Stimulated activated CD8-positive, alpha-beta memory T cell treated with anti-CD3 and anti-CD28 coated beads, Interleukin-12 subunit alpha, Interleukin-12 subunit beta, amount 100 ng/mL, for 4 hours (primary cell): Measurements from ENCODE around the gene SLC16A13.
"Not testable (repeated sequence)": the region's sequence is repeated elsewhere in the genome, so short reads cannot be mapped to it uniquely, and the experiment has no call there.

Experiments used
- DNase-seq: peaks from one replicate; pipeline ENCODE4 v3.0.0-alpha.2; 2020; ENCODE audit warnings: low read depth

Gene SLC16A13

DNA sequence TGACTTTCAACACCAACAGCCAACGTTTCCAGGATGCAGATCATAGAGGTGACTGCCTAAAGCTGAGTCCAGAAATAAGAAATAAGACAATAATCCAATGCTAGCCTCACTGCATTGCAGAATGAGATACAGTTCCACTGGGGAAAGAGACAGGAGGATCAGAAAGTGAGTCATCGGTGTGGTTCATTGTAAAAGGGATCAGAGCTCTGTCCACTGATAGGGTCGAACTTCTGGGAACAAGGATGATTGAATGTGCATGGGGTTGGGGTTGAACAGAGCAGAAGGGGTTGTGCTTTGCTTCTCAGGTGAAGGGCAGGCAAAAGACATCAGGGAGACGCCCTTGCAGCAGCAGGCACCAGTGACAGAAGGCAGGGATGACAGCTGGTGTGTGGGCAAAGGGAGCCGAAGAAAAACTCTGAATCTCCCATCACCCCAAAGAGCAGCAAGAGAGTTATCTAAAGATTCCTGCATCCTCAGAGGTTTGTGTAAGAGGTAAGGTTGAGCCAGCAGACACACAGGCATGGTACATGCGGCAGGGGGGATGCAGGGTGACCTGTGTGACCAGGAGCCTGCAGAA, 27.8 kb downstream of the SLC16A13 start:
- DNase-seq: no peak

DNA sequence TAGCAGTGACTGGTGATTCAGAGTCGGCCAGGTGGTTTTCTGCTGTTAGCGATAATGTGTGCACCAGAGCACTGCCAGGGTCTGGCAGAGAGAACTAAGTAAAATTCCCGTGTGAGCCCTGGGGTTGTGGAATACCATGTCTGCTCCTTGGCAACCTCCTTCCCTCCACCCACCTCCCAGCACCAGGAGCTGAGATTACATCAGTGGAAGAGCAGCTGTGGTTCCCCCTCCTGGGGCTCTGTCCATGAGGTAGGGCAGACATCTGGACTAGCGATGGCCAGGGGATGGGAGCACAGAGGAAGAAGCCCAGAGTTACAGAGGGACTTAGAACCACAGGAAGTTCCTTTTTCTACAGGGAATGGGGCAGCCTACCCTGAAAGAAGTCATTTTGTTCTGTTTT, 28.4 kb downstream of the SLC16A13 start:
- no peak for DNase-seq

- no peak for DNase-seq
These were observed 31.4 kb downstream of the SLC16A13 start for GRCh38 chr17:7067198-7067597.

DNA sequence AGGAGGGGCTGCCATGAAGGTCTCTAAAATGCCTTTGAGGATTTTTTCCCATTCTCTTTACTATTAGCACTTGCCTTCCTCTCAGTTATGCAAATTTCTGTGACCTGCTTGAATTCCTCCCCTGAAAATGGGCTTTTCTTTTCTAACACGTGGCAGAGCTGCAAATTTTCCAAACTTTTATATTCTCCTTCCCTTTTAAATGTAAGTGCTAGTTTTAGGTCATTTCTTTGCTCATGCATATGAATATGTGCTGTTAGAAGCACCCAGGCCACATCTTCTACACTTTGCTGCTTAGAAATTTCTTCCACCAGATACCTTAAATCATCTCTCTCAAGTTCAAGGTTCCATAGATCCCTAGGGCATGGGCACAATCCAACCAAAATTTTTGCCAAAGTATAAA, 32.5 kb downstream of the SLC16A13 start:
- DNase-seq: no peak

DNA sequence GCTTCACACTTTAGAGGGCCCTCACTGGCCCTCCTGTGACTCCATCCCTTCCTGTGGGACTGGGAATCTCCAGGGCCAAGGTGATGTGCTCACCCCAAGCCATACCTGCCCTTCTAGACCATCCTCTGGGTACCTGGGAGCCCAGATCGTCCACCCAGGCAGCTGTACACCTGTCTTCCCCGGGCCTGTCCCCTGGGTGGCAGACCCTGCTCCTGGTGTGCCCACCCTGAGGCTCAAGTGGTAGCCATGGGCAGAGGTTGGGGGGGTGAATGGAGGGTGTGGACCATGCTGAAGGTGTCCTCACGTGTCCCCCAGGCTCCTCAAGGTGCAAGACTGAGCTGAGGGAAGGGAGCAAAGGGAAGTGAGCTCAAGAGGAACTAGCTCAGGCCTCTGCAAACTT, 34.9 kb downstream of the SLC16A13 start:
- no peak for DNase-seq

- DNase-seq: no peak
These were observed 36.6 kb downstream of the SLC16A13 start for GRCh38 chr17:7072406-7072805.

DNA sequence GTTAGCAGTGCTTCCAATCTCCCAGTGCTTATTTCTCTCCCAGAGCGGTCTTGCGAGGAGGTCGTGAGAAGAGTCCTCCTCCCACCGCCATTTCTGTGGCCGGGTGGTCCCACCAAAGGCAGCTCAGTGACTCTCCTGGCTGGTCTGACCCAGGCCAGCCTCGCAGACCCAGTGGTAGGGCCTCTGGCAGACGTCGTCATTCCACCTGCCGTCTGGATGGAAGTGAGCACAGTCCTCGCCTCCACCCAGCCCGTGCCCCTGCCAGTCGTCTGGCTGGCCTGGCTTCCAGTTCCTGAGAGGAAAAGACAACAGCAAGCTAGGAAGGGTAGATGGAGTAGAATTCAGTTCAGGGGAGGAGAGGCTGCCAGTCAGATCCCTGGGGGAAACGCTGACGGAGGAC, 39.1 kb downstream of the SLC16A13 start:
- DNase-seq: no peak

DNA sequence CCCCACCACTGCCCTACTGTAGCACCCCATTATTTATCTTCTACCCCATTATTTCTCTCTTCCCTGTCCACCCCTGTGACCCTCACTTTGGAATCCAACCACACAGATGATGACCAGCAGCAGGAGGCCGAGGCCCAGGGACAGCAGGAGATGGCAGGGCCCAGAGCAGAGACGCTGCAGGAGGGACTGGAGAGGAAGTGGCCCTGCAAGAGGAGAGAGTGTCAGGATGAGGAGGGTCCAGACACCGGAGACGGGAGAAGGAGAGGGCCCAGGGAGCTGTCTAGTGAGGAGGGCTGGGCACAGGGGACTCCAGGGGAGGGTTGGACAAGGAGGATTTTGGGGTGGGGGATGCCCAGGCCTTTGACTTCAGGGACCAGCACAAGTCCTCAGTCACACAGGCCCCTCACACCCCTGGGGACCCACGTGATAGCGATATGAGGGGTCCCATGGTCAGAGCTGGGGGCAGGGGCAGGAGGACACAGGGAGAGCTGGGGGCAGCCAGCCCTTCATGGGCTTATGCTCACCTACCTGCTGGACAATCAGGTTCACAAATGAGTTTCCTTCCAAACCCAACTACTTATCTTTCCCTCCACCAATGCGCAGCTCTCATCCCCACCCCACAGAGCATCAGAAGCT, 42.2 kb downstream of the SLC16A13 start:
- no peak for DNase-seq

DNA sequence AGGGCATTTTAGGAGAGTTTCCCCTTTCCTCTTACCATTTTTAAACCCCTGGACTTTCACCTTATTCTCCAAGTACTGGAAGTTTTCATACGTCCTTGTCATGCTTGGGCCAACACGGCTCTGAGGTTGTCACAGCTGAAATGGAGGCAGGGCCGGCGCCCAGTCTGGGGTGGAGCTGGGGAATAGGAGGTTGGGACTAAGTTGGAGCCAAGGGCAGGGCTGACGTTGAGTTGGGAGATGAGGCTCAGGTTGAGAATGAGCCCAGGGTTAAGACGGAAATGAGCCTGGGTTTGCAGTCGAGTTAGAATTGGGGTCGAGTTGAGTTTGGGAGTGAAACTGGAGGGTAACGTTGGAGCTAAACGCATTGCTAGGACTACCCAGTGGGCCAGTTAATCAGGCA, 42.9 kb downstream of the SLC16A13 start:
- DNase-seq: no peak

GRCh38 chr17:7079581-7080455, 44.0 kb downstream of the SLC16A13 start, which contains the start of gene CLEC10A:
CLEC10A (minus strand) TSS chr17:7080251; CDS start chr17:7078812, 1,439 bp downstream.
- DNase-seq: no peak

GRCh38 chr17:7080456-7081041, 44.7 kb downstream of the SLC16A13 start:
- DNase-seq: no peak

GRCh38 chr17:7081341-7082062, 45.7 kb downstream of the SLC16A13 start:
- DNase-seq: no peak

DNA sequence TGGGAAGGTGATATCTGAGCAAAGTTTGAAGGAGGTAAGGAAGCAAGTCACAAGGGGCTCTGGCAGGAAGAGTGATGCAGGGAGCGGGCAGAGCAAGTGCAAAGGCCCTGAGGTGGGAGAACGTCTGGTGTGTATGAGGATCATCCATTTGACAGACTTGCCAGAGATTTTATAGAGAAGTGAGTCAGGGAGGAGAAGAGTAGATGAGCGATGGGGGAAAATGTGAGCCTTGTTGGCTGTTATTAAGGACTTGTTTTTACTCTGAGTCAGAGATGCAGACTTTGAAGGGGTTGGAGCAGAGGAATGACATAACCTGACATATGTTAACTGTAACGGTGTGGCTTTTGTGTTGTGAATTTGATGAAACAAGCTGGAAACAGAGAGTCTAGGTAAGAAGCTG, 47.8 kb downstream of the SLC16A13 start:
- no peak for DNase-seq

DNA sequence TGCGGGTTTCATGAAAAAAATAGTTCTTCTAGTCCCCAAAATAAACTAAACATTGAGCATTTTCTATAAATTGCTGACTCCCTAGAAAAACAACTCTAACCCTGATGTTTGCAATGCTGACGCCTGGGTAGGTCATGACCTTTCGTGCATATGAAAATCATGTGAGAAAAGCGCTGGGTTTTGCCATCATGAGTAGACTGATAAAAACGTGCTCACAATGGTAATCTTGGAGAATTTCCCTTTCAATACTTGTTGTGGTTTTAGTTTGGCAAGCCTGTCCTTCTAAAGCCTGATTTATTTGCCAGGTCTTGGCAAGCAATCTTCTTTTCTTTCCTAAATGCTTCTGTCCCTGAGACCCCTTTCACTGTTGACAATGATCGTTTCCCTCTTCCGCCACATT, 48.3 kb downstream of the SLC16A13 start:
- DNase-seq: no peak

DNA sequence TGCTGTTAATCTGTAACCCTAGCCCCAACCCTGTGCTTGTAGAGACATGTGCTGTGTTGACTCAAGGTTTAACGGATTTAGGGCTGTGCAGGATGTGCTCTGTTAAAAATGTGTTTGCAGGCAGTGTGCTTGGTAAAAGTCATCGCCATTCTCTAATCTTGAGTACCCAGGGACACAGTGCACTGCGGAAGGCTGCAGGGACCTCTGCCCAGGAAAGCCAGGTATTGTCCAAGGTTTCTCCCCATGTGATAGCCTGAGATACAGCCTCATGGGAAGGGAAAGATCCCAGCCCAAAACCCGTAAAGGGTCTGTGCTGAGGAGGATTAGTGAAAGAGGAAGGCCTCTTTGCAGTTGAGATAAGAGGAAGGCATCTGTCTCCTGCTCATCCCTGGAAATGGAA, 52.6 kb downstream of the SLC16A13 start:
- DNase-seq: not testable (repeated sequence)

DNA sequence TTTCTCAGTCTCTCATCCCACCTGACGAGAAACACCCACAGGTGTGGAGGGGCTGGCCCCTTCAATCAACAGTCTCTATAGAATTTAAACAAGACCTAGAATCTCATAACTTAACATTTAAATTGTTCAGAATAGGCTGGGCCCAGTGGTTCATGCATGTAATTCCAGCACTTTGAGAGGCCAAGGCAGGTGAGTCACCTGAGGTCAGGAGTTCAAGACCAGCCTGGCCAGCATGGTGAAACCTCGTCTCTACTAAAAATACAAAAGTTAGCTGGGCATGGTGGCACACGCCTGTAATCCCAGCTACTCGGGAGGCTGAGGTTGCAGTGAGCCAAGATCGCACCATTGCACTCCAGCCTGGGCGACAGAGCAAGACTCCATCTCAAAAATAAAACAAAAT, 53.8 kb downstream of the SLC16A13 start:
- not testable (repeated sequence) for DNase-seq
